SK-N-SH treated with all-trans-retinoic acid at 6 μM for 48 hours (cell line): Measurements from ENCODE around the gene PTPRS.

Experiments used
- BACH2 ChIP-seq: fragments of 250-450 bp; sonication (Bioruptor Pico); IDR thresholded peaks from 2 replicates; pipeline ENCODE4 v1.9.0; 2021; ENCODE audit warnings: mild to moderate bottlenecking, borderline replicate concordance
- ESRRG ChIP-seq: fragments of 250-450 bp; sonication (Bioruptor Pico); IDR thresholded peaks from 2 replicates; pipeline ENCODE4 v1.6.1; 2021; ENCODE audit warnings: mild to moderate bottlenecking
- GLIS3 ChIP-seq: fragments of 250-450 bp; sonication (Bioruptor Pico); IDR thresholded peaks from 2 replicates; pipeline ENCODE4 v1.5.0; 2020; ENCODE audit warnings: mild to moderate bottlenecking, moderate library complexity
- ISL1 ChIP-seq: fragments of 250-450 bp; sonication (Bioruptor Pico); IDR thresholded peaks from 2 replicates; pipeline ENCODE4 v2.1.2; 2022; ENCODE audit warnings: mild to moderate bottlenecking, moderate library complexity
- OSR1 ChIP-seq: fragments of 250-450 bp; sonication (Bioruptor Pico); IDR thresholded peaks from 2 replicates; pipeline ENCODE4 v1.8.0; 2022; ENCODE audit warnings: moderate library complexity, mild to moderate bottlenecking, inconsistent platforms
- PPARA ChIP-seq: fragments of 250-450 bp; sonication (Bioruptor Pico); IDR thresholded peaks from 2 replicates; pipeline ENCODE4 v1.5.0; 2020; ENCODE audit warnings: mild to moderate bottlenecking, borderline replicate concordance
- RARB ChIP-seq: fragments of 250-450 bp; sonication (Bioruptor Pico); IDR thresholded peaks from 2 replicates; pipeline ENCODE4 v1.8.0; 2021; ENCODE audit warnings: mild to moderate bottlenecking, moderate library complexity
- ZFP3 ChIP-seq: fragments of 250-450 bp; sonication (Bioruptor Pico); IDR thresholded peaks from 2 replicates; pipeline ENCODE4 v1.5.0; 2020; ENCODE audit warnings: mild to moderate bottlenecking, moderate library complexity
- ZFP30 ChIP-seq: fragments of 450-650 bp; formaldehyde crosslinking; IDR thresholded peaks from 2 replicates; pipeline ENCODE4 v1.5.0; 2022; ENCODE audit warnings: mild to moderate bottlenecking, moderate library complexity
- ZNF565 ChIP-seq: fragments of 450-650 bp; formaldehyde crosslinking; conservative IDR thresholded peaks from 2 replicates; pipeline ENCODE4 v1.5.0; 2020; ENCODE audit warnings: low read depth, mild to moderate bottlenecking, moderate library complexity
- TF ChIP-seq, protein P1 (sequence below): fragments of 250-450 bp; sonication (Bioruptor Pico); IDR thresholded peaks from 2 replicates; pipeline ENCODE4 v1.8.0; 2020; ENCODE audit warnings: mild to moderate bottlenecking, moderate library complexity, borderline replicate concordance
- TF ChIP-seq, protein P2 (sequence below): fragments of 250-450 bp; sonication (Bioruptor Pico); IDR thresholded peaks from 2 replicates; pipeline ENCODE4 v1.8.0; 2021; ENCODE audit warnings: low read depth, mild to moderate bottlenecking, moderate library complexity, borderline replicate concordance
- TF ChIP-seq, protein P3 (sequence below): fragments of 250-450 bp; sonication (Bioruptor Pico); IDR thresholded peaks from 2 replicates; pipeline ENCODE4 v1.5.0; 2020; ENCODE audit warnings: mild to moderate bottlenecking, moderate library complexity
- TF ChIP-seq, protein P4 (sequence below): fragments of 250-450 bp; sonication (Bioruptor Pico); IDR thresholded peaks from 2 replicates; pipeline ENCODE4 v1.5.1; 2021; ENCODE audit warnings: mild to moderate bottlenecking, moderate library complexity

DNA sequence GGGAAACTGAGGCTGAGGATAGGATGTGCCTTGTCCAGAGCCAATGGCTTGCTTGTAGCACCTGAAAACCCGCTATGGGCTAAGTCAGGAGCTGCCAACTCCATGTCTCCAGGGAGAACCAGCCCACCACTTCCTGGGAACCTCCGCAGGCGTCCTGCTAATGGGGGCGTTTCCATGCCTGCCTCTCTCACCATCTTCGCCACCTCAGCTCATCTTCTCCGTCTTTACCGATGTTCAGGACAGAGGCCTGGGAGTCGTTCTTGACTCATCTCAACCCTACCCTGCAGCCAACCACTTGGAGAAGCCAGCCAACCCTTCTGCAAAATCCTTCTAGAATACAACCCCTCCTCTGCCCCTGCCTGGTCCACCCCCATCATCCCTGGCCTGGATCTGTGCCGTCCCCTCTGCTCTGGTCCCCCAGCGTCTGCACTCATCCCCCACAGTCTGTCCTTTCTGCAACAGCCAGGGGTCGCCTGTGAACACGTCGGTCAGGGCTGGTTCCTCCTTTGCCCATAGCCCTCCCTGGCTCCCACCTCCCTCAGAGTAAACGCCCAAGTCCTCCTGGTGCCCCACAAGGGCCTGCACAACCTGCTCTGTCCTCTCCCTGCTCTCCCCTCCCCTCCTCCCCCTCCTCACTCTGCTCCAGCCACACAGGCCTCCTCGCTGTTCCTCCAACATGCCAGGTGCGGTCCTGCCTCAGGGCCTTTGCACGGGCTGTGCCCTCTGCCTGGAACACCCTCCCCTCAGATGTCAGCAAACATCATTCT is 31.0 kb downstream of the PTPRS start:
- TF ChIP-seq ZFP3 (no peak), ESRRG (CRISPR knock-in tag) (no peak), RARB (CRISPR knock-in tag) (no peak), BACH2 (CRISPR knock-in tag) (no peak), ISL1 (CRISPR knock-in tag) (no peak), OSR1 (no peak), GLIS3 (CRISPR knock-in tag) (no peak), ZNF565 (CRISPR knock-in tag) (no peak), ZFP30 (no peak), PPARA (CRISPR knock-in tag) (no peak)
- TF ChIP-seq, protein P1, sequence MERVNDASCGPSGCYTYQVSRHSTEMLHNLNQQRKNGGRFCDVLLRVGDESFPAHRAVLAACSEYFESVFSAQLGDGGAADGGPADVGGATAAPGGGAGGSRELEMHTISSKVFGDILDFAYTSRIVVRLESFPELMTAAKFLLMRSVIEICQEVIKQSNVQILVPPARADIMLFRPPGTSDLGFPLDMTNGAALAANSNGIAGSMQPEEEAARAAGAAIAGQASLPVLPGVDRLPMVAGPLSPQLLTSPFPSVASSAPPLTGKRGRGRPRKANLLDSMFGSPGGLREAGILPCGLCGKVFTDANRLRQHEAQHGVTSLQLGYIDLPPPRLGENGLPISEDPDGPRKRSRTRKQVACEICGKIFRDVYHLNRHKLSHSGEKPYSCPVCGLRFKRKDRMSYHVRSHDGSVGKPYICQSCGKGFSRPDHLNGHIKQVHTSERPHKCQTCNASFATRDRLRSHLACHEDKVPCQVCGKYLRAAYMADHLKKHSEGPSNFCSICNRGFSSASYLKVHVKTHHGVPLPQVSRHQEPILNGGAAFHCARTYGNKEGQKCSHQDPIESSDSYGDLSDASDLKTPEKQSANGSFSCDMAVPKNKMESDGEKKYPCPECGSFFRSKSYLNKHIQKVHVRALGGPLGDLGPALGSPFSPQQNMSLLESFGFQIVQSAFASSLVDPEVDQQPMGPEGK = no peak
- TF ChIP-seq, protein P2, sequence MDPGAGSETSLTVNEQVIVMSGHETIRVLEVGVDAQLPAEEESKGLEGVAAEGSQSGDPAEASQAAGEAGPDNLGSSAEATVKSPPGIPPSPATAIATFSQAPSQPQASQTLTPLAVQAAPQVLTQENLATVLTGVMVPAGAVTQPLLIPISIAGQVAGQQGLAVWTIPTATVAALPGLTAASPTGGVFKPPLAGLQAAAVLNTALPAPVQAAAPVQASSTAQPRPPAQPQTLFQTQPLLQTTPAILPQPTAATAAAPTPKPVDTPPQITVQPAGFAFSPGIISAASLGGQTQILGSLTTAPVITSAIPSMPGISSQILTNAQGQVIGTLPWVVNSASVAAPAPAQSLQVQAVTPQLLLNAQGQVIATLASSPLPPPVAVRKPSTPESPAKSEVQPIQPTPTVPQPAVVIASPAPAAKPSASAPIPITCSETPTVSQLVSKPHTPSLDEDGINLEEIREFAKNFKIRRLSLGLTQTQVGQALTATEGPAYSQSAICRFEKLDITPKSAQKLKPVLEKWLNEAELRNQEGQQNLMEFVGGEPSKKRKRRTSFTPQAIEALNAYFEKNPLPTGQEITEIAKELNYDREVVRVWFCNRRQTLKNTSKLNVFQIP (CRISPR knock-in tag) = no peak
- TF ChIP-seq, protein P3, sequence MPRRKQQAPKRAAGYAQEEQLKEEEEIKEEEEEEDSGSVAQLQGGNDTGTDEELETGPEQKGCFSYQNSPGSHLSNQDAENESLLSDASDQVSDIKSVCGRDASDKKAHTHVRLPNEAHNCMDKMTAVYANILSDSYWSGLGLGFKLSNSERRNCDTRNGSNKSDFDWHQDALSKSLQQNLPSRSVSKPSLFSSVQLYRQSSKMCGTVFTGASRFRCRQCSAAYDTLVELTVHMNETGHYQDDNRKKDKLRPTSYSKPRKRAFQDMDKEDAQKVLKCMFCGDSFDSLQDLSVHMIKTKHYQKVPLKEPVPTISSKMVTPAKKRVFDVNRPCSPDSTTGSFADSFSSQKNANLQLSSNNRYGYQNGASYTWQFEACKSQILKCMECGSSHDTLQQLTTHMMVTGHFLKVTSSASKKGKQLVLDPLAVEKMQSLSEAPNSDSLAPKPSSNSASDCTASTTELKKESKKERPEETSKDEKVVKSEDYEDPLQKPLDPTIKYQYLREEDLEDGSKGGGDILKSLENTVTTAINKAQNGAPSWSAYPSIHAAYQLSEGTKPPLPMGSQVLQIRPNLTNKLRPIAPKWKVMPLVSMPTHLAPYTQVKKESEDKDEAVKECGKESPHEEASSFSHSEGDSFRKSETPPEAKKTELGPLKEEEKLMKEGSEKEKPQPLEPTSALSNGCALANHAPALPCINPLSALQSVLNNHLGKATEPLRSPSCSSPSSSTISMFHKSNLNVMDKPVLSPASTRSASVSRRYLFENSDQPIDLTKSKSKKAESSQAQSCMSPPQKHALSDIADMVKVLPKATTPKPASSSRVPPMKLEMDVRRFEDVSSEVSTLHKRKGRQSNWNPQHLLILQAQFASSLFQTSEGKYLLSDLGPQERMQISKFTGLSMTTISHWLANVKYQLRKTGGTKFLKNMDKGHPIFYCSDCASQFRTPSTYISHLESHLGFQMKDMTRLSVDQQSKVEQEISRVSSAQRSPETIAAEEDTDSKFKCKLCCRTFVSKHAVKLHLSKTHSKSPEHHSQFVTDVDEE (CRISPR knock-in tag) = no peak
- TF ChIP-seq, protein P4, sequence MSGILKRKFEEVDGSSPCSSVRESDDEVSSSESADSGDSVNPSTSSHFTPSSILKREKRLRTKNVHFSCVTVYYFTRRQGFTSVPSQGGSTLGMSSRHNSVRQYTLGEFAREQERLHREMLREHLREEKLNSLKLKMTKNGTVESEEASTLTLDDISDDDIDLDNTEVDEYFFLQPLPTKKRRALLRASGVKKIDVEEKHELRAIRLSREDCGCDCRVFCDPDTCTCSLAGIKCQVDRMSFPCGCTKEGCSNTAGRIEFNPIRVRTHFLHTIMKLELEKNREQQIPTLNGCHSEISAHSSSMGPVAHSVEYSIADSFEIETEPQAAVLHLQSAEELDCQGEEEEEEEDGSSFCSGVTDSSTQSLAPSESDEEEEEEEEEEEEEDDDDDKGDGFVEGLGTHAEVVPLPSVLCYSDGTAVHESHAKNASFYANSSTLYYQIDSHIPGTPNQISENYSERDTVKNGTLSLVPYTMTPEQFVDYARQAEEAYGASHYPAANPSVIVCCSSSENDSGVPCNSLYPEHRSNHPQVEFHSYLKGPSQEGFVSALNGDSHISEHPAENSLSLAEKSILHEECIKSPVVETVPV = no peak
